ENCODE measurements around the gene PTPN4. TPM values are rescaled to one million over a fixed set of nuclear protein-coding genes. Genes with fewer than 3 reads are reported as not detected.

Gene PTPN4
- total and polyA plus RNA-seq, 2 of the 8 experiments (the other 6 are each of a cell fraction or from before 2014, with no cell fraction given), result 28.5 to 105 TPM

GRCh38 chr2:119719261-119719627, 40.5 kb upstream of the PTPN4 start (continued):
- no peak for TF ChIP-seq CHD7 (IDR thresholded peaks at IDR 0.05; ENCODE audit: insufficient replicate concordance, low read length)
- no peak for TF ChIP-seq HDAC2 (IDR thresholded peaks at IDR 0.05; ENCODE audit: borderline replicate concordance in 1 of 2, low read depth in 2 of 2, low read length in 2 of 2)
- TF ChIP-seq HDAC6 (IDR thresholded peaks at IDR 0.05; ENCODE audit: low read depth, low read length), result no peak

All from H1 (cell line).